ENCODE measurements around the gene PTCRA.
"Not testable (repeated sequence)": the region's sequence is repeated elsewhere in the genome, so short reads cannot be mapped to it uniquely, and the experiment has no call there.

Gene PTCRA, protein sequence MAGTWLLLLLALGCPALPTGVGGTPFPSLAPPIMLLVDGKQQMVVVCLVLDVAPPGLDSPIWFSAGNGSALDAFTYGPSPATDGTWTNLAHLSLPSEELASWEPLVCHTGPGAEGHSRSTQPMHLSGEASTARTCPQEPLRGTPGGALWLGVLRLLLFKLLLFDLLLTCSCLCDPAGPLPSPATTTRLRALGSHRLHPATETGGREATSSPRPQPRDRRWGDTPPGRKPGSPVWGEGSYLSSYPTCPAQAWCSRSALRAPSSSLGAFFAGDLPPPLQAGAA

DNA sequence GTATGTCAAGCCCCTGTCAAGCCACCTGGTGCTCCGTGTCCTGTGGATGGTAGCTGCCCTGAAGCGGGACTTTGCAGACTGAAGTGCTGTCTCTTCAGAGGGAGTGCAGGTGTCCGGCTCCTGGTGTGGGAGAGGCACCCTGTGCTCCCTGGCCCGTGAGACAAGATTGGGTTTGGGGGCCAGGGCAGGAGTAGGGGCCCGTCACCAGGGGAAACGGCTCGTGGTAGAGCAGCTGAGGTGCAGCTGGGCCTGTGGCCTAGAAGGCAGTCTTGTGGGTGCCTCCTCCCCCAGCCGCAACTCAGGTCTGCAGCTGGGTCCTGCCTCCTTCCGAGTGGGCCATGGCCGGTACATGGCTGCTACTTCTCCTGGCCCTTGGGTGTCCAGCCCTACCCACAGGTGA, at the start of gene PTCRA:
Gene PTCRA, plus strand, starts transcription at position 322 of the 400 bp plus-strand sequence. Its CDS starts 17 bp downstream, at position 339.
- DNase-seq = no peak

DNA sequence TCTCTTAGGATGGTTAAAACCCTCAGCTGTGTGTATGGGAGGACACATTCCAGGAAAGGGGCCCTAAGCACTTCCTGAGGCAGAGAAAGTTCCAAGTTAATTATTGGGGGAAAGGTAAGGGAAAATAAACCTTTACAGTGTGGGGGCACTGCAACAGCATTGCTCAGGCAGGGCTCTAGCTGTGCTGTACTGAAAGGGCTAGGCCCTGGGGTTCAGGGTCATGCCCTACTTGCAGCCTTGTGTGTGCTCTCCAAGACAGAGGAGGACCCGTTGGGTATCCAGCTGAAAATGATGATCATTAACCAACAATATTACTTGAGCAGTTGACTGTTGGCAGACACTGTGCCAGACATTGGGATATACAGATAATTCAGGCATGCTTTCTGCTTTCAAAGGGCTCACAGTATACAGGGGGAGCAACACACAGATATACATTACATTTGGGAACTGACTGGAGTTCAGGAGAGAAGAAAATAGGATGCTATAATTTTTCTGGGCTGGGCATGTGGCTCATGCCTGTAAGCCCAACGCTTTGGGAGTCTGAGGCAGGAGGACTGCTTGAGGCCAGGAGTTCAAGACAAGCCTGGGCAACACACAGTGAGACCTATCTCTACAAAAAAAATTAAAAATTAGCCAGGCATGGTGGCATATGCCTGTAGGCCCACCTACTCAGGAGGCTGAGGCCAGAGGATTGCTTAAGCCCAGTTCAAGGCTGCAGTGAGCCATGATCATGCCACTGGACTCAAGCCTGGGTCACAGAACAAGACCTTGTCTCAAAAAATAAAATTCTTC, 45.5 kb upstream of the PTCRA start:
- DNase-seq = no peak

DNA sequence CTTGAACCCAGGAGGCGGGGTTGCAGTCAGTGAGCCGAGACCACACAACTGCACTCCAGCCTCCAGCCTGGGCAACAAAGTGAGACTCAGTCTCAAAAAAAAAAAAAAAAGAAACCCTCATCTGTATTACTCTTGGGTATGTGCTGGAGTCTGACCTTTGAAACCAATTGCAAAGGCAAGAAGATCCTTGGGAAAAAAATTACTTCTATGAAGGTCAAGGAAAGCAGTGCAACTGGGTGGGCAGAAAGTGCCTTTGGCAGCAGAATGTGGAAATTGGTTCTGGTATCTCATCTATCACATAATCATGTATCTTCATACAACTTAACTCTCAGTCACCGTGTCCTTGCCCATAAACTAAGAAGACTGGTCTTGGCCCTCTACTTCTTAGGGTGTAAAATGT, 44.1 kb upstream of the PTCRA start:
- no peak for DNase-seq

DNA sequence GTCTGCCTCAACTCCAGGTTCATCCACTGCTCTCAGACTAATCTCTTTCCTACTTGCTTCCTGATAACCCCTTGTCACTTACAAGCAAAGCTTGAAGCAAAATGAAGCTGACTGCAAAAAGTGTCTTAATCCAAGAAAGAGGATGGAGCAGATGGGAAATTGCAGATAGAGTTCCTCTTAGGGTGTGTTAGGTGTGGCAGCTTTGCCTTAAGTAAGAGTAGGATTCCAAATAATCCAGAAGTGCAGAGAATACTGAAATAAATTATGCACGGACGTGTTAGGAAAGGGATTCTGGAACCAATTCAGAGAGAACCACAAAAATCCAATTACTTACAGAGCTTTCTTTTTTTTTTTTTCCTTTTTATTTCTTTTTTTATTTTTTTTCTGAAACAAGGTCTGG, 42.5 kb upstream of the PTCRA start:
- DNase-seq = no peak

DNA sequence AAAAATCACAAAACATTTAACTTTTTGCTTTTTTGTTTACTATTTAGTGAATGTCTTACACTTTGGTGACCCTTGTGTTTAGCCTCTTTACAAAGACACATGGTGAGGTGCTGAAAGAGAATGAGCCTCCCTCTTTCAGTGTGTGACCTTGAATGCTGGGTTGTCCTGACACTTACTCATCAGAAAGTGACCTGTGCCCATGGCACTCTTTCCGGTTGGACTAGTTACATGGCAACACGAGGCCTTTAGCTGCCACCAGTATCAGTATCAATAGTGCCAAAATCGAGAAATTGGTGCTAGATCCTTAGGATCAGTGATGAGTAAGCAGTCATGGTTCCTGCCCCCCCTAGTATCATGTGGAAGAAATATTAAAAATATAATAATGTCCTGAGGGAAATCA, 38.2 kb upstream of the PTCRA start:
- DNase-seq = no peak

DNA sequence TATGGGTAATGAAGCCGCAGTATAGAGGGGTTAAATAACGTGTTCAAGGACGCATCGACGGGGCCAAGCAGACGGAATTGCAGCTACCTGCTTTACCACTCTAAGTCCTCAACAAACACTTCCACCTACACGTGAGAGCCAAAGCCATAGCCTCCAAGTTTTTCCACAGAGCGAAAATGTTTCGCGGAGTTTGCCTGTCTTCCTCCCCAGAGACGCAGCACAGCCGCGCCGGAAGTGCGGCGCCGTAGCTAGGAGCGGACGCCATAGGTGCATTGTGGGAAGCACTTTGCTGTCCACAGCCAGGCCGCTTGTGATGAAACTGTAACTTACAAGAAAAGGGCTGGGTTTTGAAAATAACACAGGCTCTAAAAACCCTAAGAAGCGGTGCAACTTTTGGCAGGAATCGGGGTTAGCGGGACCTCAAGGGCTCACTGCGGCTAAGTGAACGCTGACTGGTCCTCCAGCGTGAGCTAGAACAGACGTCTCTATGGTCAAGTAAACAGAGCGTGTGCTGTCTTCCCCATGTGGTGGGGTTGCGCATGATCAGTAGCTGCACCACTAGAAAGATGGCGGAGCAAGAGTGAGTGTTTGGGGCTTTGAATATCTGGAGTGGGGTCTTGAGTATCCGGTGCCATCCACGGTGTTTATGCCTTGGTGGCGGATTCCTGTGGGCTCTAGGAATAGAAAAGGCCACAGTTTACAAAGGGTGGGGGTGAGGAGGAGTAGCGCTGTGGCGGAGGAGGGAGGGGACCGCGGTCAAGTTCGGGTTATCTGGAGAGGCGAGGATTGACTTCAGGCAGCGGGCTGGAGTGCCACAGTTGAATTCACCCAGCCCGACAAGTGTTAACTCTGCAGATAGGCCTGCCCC, 36.2 kb upstream of the PTCRA start, which contains the start of gene RPL7L1:
Gene RPL7L1, plus strand, starts transcription at position 245 of the 868 bp plus-strand sequence. Its CDS starts 295 bp downstream, at position 540.
- peak; percentile 87 for DNase-seq

DNA sequence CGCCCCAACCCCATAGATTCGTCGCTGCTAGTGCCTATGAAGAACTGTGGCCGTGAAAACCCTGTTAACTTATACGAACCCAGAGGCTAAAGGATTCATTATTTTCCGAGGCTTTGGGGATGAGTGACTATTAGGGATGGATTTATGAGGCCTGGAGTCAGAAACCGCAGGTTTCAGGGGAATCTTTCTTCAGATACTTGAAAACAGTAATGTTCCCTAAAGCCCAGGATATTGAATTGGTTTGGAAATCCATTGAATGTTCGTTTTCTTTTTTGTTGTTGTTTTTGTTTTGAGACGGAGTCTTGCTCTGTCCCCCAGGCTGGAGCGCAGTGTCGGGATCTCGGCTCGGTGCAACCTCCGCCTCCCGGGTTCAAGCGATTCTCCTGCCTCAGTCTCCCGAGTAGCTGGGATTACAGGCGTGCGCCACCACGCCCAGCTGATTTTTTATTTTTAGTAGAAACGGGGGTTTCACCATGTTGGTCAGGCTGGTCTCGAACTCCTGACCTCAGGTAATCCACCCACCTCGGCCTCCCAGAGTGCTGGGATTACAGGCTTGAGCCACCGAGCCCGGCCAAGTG, 35.5 kb upstream of the PTCRA start:
- not testable (repeated sequence) for DNase-seq

DNA sequence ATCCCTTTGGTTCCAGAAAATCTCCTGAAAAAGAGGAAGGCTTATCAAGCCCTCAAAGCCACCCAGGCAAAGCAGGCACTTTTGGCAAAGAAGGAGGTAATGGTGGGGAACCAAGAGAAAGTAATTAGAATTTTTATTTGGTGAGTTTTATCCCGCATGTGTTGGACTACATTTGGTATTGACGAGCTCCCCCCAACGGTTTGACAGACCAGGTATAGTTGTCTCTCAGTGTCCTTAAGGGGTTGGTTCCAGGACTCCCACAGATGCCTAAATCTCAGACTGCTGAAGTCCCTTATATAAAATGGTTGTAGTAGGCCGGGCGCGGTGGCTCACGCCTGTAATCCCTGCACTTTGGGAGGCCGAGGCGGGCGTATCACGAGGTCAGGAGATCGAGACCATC, 35.0 kb upstream of the PTCRA start:
- DNase-seq = not testable (repeated sequence)

DNA sequence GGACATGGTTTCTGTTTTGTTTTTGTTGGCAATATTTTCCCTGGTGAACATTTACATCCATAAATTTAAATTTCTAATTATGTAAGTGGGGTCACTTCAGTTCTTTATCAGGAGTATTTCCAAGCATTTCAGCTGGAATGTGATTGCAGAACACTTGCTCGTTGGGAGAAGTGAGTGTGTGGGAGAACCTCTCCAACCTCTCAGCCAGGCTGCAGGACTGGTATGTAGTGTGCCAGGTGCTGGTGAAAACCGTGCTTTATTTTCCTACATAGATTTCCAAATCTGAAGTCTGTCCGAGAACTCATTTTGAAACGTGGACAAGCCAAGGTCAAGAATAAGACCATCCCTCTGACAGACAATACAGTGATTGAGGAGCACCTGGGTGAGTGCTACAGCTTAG, 30.2 kb upstream of the PTCRA start:
- no peak for DNase-seq

DNA sequence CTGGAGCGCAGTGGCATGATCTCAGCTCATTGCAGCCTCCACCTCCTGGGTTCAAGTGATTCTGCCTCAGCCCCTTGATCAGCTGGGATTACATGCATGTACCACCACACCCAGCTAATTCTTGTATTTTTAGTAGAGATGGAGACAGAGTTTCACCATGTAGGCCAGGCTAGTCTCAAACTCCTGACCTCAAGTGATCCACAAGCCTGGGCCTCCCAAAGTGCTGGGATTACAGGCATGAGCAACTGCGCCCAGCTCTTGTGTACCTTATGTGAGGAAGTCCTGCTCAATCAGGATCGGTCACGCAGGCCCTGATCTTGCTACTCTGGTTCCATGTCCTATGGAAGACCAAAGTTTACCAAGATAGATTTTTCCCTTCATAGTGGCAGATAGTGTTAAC, 27.7 kb upstream of the PTCRA start:
- DNase-seq = not testable (repeated sequence)

DNA sequence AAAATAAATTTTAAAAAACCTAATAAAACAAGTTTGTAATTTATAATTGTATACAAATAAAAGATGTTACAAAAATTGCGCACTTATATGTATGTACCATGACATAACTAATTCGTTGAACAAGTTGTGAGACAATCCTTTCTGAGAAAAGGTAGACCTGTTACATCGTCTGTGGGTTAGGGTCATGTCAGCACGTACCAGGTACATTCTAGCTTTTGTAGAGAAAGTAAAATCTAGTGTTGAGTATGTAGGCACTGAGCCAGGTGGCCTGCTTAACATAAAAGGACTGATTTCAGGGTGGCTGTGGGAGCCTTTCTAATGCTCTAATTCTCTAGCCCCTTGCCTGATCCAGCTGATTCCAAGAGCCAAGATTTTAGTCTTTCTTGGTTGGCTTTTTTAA, 26.0 kb upstream of the PTCRA start:
- no peak for DNase-seq

DNA sequence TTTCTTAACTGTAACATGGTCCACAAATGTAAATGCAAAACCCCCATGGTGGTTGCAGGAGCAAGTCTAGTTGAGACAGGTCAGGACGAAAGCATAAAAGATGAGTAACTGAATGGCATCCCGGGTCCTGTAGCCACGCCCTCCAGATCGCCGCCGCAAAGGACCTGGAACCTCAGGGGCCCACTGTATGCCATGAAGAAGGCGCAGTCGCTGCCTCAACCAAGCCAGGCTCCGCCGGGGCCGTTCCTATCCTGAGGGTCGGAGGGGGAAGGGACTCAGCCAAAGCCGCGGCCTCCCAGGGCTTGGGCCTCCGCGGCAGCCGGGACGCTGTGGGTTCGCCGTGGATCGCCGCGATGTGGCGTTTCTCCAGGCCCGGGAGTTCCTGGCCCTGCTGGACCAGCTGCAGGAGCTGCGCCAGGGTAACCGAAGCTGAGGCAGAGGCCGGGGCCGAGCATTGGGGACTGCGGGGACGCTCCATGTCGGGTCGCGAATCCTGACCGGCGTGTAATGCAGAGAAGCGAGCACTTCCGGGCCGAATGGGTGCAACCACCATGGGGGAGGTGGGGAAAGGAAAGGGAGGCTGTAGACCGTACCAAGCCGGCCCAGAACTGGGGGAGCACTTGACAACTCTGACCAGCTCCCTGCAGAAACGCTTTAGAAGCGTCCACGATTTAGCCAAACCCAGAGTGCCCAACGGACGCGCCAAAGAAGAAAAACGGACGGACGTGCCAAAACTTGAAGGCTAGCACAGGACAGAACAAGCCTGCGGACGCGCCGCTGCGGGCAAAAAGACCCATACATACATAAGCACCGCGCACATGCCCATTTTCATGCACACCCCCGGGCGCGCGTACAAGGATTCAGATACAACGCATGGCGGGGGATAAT, 25.3 kb upstream of the PTCRA start:
- DNase-seq = peak; percentile 96

DNA sequence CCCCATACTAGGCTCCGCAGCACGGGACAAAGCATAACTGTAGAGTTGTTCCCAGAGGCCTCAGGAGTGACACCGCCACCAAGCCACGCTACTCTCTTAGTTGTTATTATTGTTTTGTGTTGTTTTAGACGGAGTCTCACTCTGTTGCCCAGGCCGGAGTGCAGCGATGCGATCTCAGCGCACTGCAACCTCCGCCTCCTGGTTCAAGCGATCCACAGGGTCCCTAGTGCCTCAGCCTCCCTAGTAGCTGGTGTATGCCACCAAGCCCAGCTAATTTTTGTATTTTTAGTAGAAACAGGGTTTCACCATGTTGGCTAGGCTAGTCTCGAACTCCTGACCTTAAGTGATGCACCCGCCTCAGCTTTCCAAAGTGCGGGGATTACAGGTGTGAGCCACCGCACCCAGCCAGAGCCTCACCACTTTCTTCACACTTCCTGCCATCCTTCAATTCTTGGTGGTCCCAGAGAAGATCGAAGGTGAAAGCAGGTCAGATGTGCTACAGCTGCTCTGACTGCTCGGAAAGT, 24.6 kb upstream of the PTCRA start:
- DNase-seq = no peak

DNA sequence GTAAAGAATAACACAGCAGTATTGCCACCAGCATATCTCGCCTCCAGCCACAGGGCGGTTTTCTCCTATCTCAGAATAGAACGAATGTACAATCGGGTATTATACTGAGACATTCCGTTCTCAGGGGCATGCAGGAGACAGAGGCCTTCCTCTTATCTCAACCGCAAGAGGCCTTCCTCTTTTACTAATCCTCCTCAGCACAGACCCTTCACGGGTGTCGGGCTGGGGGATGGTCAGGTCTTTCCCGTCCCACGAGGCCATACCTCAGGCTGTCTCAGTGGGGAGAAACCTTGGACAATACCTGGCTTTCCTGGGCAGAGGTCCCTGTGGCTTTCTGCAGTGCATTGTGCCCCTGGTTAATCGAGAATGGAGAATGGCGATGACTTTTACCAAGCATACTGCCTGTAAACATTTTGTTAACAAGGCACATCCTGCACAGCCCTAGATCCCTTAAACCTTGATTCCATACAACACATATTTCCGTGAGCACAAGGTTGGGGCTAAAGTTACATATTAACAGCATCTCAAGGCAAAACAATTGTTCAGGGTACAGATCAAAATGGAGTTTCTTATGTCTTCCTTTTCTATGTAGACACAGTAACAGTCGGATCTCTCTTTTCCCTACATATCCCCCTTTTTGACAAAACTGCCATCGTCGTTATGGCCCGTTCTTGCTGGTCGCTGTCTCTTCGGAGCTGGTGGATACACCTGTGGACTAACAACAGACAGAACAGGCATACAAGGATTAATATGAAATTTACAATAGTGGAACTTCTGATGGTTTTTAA, 21.6 kb upstream of the PTCRA start:
- not testable (repeated sequence) for DNase-seq

DNA sequence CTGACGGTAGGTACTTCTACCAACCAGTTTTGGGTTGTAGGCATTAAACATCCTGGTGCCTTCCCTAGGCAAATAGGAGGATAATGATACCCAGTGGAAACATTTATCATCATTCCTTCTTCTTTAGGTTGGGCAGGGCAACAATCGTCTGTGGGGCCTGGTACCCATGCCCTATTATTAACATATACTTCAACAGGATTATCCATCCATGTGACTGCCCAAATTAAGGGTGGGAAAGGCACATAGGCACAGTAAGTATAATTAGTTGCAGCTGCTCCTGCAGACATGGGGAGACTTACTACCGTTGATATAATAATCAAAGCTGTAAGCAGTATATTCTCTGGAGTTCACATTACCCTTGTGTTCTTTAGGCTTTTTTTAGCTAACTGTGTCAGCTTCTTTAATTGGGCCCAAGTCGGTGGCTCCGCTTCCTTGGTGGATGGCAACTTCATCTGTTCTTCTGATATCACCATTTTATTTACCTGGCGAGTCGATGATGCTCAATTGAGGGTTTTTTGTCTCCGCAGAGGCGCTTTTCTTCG, 19.6 kb upstream of the PTCRA start:
- DNase-seq = no peak

DNA sequence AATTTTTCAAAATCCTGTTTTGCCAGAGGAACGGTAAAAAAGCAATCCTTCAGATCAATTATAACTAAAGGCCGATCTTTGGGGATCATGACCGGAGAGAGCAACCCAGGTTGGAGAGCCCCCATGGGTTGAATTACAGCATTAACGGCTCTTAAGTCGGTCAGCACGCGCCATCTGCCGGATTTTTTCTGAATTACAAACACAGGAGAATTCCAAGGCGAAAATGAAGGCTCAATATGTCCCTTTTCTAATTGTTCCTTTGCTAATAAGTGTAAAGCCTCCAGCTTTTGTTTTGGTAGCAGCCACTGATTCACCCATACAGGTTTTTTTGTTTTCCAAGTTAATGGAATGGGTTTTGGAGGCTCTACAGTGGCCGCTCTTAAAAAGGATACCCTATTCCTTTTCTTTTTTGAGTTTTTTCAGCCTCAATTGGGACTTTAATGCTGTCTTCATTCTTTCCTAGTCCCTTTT, 16.9 kb upstream of the PTCRA start:
- peak; percentile 83 for DNase-seq

DNA sequence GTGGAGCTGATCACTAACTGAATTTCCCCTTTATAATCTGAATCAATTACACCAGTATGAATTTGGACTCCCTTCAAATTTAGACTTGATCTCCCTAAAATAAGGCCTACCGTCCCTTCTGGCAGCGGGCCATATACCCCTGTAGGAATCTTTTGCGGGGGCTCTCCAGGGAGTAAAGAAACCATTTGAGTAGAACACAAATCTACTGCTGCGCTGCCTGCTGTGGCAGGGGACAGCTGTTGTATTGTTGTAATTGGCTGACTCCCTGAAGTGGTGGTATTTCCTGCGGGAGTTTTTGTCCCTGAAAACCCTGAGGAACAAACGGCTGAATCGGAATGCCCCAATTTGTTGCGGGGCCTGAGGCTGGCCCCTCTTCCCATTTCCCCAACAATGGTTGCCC, 16.0 kb upstream of the PTCRA start:
- no peak for DNase-seq

DNA sequence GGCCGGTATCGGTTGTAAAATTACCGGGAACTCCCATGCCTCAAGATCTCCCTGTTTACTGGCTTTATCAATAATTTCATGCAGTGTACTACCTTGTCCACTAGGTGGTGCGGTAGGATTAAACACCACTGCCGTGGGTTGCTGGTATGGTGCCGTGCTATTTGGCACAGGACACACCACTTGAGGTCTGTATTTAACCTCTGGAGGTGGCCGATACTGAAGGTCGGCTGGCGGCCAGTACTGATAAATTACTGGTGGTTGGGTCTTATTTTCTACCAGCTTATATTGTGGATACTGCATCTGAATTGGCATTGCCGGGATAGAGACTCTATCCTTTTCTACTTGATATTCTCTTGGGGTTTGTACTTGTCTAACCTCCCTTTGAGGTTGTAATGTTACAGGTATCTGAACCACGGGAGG, 14.3 kb upstream of the PTCRA start:
- DNase-seq = peak; percentile 91

DNA sequence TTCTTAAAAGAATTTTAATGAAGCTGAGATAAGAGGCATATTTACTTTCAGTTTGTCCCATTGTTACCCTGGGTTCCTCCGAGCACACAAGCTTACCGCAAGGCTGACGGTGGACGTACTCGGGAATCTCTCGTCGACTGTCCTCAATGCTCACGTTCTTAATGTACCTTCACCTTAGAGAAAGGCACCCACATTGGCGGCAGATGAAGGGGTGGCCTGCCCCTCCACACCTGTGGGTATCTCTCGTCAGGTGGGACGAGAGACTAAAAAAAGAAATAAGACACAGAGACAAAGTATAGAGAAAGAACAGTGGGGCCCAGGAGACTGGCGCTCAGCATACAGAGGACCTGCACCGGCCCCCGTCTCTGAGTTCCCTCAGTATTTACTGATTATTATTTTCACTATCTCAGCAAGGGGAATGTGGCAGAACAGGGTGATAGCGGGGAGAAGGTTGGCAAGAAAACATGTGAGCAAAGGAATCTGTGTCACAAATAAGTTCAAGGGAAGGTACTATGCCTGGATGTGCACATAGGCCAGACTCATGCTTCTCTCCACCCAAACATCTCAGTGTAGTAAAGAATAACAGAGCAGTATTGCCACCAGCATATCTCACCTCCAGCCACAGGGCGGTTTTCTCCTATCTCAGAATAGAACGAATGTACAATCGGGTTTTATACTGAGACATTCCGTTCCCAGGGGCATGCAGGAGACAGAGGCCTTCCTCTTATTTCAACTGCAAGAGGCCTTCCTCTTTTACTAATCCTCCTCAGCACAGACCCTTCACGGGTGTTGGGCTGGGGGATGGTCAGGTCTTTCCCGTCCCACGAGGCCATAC, 13.2 kb upstream of the PTCRA start:
- not testable (repeated sequence) for DNase-seq

Data from suppressor macrophage treated with lipopolysaccharide for 4 hours (primary cell).